Measurements from ENCODE around the gene GNAI2. TPM values are rescaled to one million over a fixed set of nuclear protein-coding genes. Genes with fewer than 3 reads are reported as not detected.
"Not testable (repeated sequence)": the region's sequence is repeated elsewhere in the genome, so short reads cannot be mapped to it uniquely, and the experiment has no call there.

GNAI2 gene
- total RNA-seq, 1 experiment from 2014 or later: 62.0 TPM

- no peak for DNase-seq
- BruUV-seq (replicated peaks): no TSS peak
- Mint-ChIP-seq H3K27me3 (ENCODE audit: insufficient read depth, unreplicated experiment) (no peaks in the 10 kb centered on the region), H3K4me1 (ENCODE audit: low read depth, unreplicated experiment) (peaks cover 17% of the 10 kb centered on the region), H3K27ac (ENCODE audit: unreplicated experiment) (peak overlapping the region; percentile 17), H3K9me3 (ENCODE audit: unreplicated experiment) (no peaks in the 10 kb centered on the region), H3K4me3 (ENCODE audit: unreplicated experiment) (peak overlapping the region; percentile 63), H3K36me3 (ENCODE audit: insufficient read depth, unreplicated experiment) (peaks cover 31% of the 10 kb centered on the region)
- intact Hi-C loops (cut with micrococcal nuclease; ENCODE audit: unreplicated experiment): loop anchor here (1.0 kb wide), 2 partner anchors 12 to 63 kb away; no protein-coding TSS in a partner anchor
- Histone ChIP-seq H3K27me3 (replicated peaks; ENCODE audit: control insufficient read depth, insufficient read depth, low read length) (no peaks in the 10 kb centered on the region), H3K4me3 (ENCODE audit: low read depth, low read length) (peak overlapping the region; percentile 48; the same call in 1 of the 2 replicates), H3K36me3 (ENCODE audit: control insufficient read depth, insufficient read depth, low read length) (peaks cover 5% of the 10 kb centered on the region; the same call in 1 of the 2 replicates), H3K9me3 (no peaks in the 10 kb centered on the region), H3K4me1 (peaks cover 41% of the 10 kb centered on the region)
- ChIA-PET CTCF (interaction anchor here (2.3 kb wide), 1 partner anchor 25 kb away, joined by 9 read pairs; the partner anchor contains the start of gene GNAI2), POLR2A (no interaction called here)
- no peak for TF ChIP-seq CTCF (IDR thresholded peaks at IDR 0.05; ENCODE audit: insufficient read depth in 1 of 2, low read depth in 1 of 2, low read length in 1 of 2, severe bottlenecking in 1 of 2, unreplicated experiment in 1 of 2)
Measured at GRCh38 chr3:50260942-50261441, 25.0 kb downstream of the GNAI2 start.

GRCh38 chr3:50261505-50261904 lies 25.5 kb downstream of the GNAI2 start:
- peaks cover 4% of the 10 kb centered on the region; the same call in 1 of the 2 replicates for H3K36me3 ChIP-seq (ENCODE audit: control insufficient read depth, insufficient read depth, low read length)
- no peaks in the 10 kb centered on the region for H3K27me3 Mint-ChIP-seq (ENCODE audit: insufficient read depth, unreplicated experiment)
- H3K9me3 ChIP-seq: no peaks in the 10 kb centered on the region
- DNase-seq: no peak
- no peaks in the 10 kb centered on the region for H3K9me3 Mint-ChIP-seq (ENCODE audit: unreplicated experiment)
- CTCF ChIA-PET: no interaction called here
- no peaks in the 10 kb centered on the region for H3K27me3 ChIP-seq (replicated peaks; ENCODE audit: control insufficient read depth, insufficient read depth, low read length)
- peaks cover 19% of the 10 kb centered on the region for H3K4me1 Mint-ChIP-seq (ENCODE audit: low read depth, unreplicated experiment)
- H3K27ac Mint-ChIP-seq (ENCODE audit: unreplicated experiment): peak overlapping the region; percentile 17
- H3K4me3 Mint-ChIP-seq (ENCODE audit: unreplicated experiment): no peak overlapping the region
- peaks cover 46% of the 10 kb centered on the region for H3K4me1 ChIP-seq
- peaks cover 31% of the 10 kb centered on the region for H3K36me3 Mint-ChIP-seq (ENCODE audit: insufficient read depth, unreplicated experiment)
- TSS peak; percentile 22 for BruUV-seq (replicated peaks)
- no peak overlapping the region for H3K4me3 ChIP-seq (ENCODE audit: low read depth, low read length)
- TF ChIP-seq CTCF (IDR thresholded peaks at IDR 0.05; ENCODE audit: insufficient read depth in 1 of 2, low read depth in 1 of 2, low read length in 1 of 2, severe bottlenecking in 1 of 2, unreplicated experiment in 1 of 2): no peak
- POLR2A ChIA-PET: no interaction called here
- intact Hi-C loops (cut with micrococcal nuclease; ENCODE audit: unreplicated experiment): no loop called here

GRCh38 chr3:50262200-50262599 lies 26.2 kb downstream of the GNAI2 start:
- H3K36me3 ChIP-seq (ENCODE audit: control insufficient read depth, insufficient read depth, low read length); H3K4me3 ChIP-seq (ENCODE audit: low read depth, low read length); intact Hi-C loops (cut with micrococcal nuclease; ENCODE audit: unreplicated experiment); CTCF ChIA-PET; POLR2A ChIA-PET; H3K9me3 Mint-ChIP-seq (ENCODE audit: unreplicated experiment); BruUV-seq (replicated peaks); H3K9me3 ChIP-seq; H3K27me3 Mint-ChIP-seq (ENCODE audit: insufficient read depth, unreplicated experiment); H3K4me3 Mint-ChIP-seq (ENCODE audit: unreplicated experiment); H3K27me3 ChIP-seq (replicated peaks; ENCODE audit: control insufficient read depth, insufficient read depth, low read length); DNase-seq: not testable (repeated sequence)
- H3K36me3 Mint-ChIP-seq (ENCODE audit: insufficient read depth, unreplicated experiment): peaks cover 31% of the 10 kb centered on the region
- H3K4me1 ChIP-seq: peaks cover 49% of the 10 kb centered on the region
- peaks cover 19% of the 10 kb centered on the region for H3K4me1 Mint-ChIP-seq (ENCODE audit: low read depth, unreplicated experiment)
- peak overlapping the region; percentile 96 for H3K27ac Mint-ChIP-seq (ENCODE audit: unreplicated experiment)
